ENCODE data around the gene MYOF. TPM values are rescaled to one million over a fixed set of nuclear protein-coding genes. Genes with fewer than 3 reads are reported as not detected.
A peak's percentile ranks its signal among the peaks of the same experiment; 100 is the strongest.
"Not testable (repeated sequence)": the region's sequence is repeated elsewhere in the genome, so short reads cannot be mapped to it uniquely, and the experiment has no call there.

The MYOF gene
- total and polyA plus RNA-seq, 2 experiments from 2014 or later: 101 to 261 TPM

DNA sequence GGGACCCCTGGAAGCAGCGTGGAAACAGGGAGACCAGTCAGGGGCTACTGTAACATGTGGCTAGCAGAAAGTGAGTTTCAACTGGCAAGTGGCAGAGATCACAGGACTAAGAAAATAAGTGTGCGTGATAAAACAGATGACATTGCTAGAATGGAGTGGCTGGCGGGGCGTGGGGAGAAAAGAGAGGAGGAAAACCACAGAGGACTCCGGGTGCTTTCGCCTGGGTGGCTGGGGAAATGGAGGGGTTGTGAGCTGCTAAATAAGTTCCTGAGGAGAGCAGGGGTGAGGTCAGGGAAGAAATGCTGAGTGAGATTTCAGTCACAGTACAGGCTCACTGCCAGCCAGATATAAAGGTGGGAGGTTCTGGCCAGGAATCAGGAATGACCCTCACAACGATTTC lies 166.9 kb downstream of the MYOF start:
- Histone ChIP-seq H3K4me3 (no peak overlapping the region), H3K36me3 (ENCODE audit: low read depth) (peaks cover 86% of the 10 kb centered on the region), H3K79me2 (ENCODE audit: insufficient read depth) (no peaks in the 10 kb centered on the region), H3K9me3 (ENCODE audit: low read depth) (no peaks in the 10 kb centered on the region), H2AFZ (no peak overlapping the region), H4K20me1 (ENCODE audit: insufficient read depth) (no peaks in the 10 kb centered on the region), H3K9me2 (ENCODE audit: insufficient read depth) (no peaks in the 10 kb centered on the region), H3F3A (ENCODE audit: insufficient read depth) (peaks cover 33% of the 10 kb centered on the region), H3K9ac (no peak overlapping the region), H3K27me3 (replicated peaks; ENCODE audit: insufficient read depth) (no peaks in the 10 kb centered on the region), H3K27ac (no peak overlapping the region), H3K4me1 (ENCODE audit: insufficient read depth) (no peaks in the 10 kb centered on the region), H3K4me2 (ENCODE audit: unreplicated experiment) (no peak overlapping the region)
- in situ Hi-C loops (cut with MboI): no loop called here
- WGBS, 2 experiments (ENCODE audit: low coverage in 1 of 2, low lambda C conversion rate in 2 of 2, missing lambda C conversion rate in 2 of 2): 79 to 84% methylated on average over 7 of the region's 7 CpGs
- DNase-seq: no peak
- no peak for TF ChIP-seq EZH2 (IDR thresholded peaks at IDR 0.05; ENCODE audit: insufficient read depth, poor library complexity, severe bottlenecking)
- TF ChIP-seq EZH2phosphoT487 (IDR thresholded peaks at IDR 0.05; ENCODE audit: insufficient read depth, low read depth): no peak

DNA sequence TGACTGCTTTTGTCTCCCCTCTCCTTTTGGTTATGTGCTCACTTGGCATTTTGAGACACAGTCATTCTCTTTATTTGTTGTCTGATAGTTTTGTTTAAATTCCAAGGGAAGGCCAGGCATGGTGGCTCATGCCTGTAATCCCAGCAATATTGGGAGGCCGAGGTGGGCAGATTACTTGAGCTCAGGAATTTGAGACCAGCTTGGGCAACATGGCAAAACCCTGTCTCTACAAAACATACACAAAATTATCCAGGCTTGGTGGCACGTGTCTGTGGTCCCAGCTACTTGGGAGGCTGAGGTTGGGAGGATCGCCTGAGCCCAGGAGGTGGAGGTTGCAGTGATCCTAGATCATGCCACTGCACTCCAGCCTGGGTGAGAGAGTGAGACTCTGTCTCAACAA lies 167.5 kb downstream of the MYOF start:
- H3K4me3 ChIP-seq; H3K9ac ChIP-seq; H3K9me3 ChIP-seq (ENCODE audit: low read depth); H3K27me3 ChIP-seq (replicated peaks; ENCODE audit: insufficient read depth); H3K27ac ChIP-seq; DNase-seq; in situ Hi-C loops (cut with MboI); H3K79me2 ChIP-seq (ENCODE audit: insufficient read depth); H3K4me1 ChIP-seq (ENCODE audit: insufficient read depth); H4K20me1 ChIP-seq (ENCODE audit: insufficient read depth); H3K4me2 ChIP-seq (ENCODE audit: unreplicated experiment); H3K9me2 ChIP-seq (ENCODE audit: insufficient read depth); H2AFZ ChIP-seq: not testable (repeated sequence)
- 96 to 98% methylated on average over 3 of the region's 3 CpGs for WGBS, 2 experiments (ENCODE audit: low coverage in 1 of 2, low lambda C conversion rate in 2 of 2, missing lambda C conversion rate in 2 of 2)
- Histone ChIP-seq H3F3A (ENCODE audit: insufficient read depth) (peaks cover 39% of the 10 kb centered on the region), H3K36me3 (ENCODE audit: low read depth) (peaks cover 86% of the 10 kb centered on the region)

DNA sequence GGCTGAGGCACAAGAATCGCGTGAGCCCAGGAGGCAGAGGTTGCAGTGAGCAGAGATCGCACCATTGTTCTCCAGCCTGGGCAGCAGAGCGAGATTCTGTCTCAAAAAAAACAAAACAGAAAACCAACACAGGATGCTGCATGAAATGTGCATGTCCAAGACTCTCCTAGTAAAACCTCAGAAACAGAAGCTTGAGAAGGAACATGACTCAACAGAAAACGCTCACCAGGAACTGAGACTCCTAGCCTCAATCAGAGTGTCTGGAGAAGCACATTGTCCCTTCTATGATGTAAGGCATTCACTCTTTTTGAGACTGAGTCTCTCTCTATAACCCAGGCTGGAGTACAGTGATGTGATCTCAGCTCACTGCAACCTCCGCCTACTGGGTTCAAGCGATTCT lies 168.3 kb downstream of the MYOF start:
- H3K4me2 ChIP-seq (ENCODE audit: unreplicated experiment): no peak overlapping the region
- 85 to 91% methylated on average over 7 of the region's 7 CpGs for WGBS, 2 experiments (ENCODE audit: low coverage in 1 of 2, low lambda C conversion rate in 2 of 2, missing lambda C conversion rate in 2 of 2)

DNA sequence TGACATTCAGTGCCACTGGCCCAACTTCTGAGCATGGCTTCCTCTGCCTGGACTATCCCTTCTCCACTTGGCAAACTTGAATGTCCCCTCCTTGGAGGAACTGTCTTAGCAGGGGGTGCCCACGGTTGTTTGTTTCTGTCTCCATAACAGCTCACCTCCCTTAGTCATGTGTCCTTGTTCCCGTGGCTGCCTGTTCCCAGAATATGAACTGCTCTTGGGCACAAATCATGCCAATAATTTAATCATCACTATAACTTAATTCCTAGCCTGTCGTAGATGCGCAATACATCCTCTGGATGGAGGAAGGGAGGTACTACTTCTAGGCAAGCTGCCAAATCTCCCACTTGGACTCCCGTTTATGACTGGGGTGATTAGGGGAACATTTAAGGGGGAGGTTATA lies 173.1 kb downstream of the MYOF start:
- Histone ChIP-seq H3K79me2 (ENCODE audit: insufficient read depth) (no peaks in the 10 kb centered on the region), H3K36me3 (ENCODE audit: low read depth) (peaks cover 69% of the 10 kb centered on the region), H3K9ac (peak overlapping the region; percentile 18; the same call in 1 of the 2 replicates), H3K9me2 (ENCODE audit: insufficient read depth) (no peaks in the 10 kb centered on the region), H4K20me1 (ENCODE audit: insufficient read depth) (peaks cover 4% of the 10 kb centered on the region; the same call in 1 of the 2 replicates), H2AFZ (no peak overlapping the region), H3K27me3 (replicated peaks; ENCODE audit: insufficient read depth) (no peaks in the 10 kb centered on the region), H3K4me3 (no peak overlapping the region), H3K27ac (peak overlapping the region; percentile 69), H3K9me3 (ENCODE audit: low read depth) (no peaks in the 10 kb centered on the region), H3K4me2 (ENCODE audit: unreplicated experiment) (no peak overlapping the region), H3F3A (ENCODE audit: insufficient read depth) (peaks cover 52% of the 10 kb centered on the region), H3K4me1 (ENCODE audit: insufficient read depth) (peaks cover 8% of the 10 kb centered on the region)
- in situ Hi-C loops (cut with MboI): no loop called here
- no peak for TF ChIP-seq EZH2phosphoT487 (IDR thresholded peaks at IDR 0.05; ENCODE audit: insufficient read depth, low read depth)
- no peak for TF ChIP-seq EZH2 (IDR thresholded peaks at IDR 0.05; ENCODE audit: insufficient read depth, poor library complexity, severe bottlenecking)
- peak; percentile 56 for DNase-seq
- WGBS, 2 experiments (ENCODE audit: low coverage in 1 of 2, low lambda C conversion rate in 2 of 2, missing lambda C conversion rate in 2 of 2): 46 to 55% methylated on average over 5 of the region's 5 CpGs

More for the DNA sequence above, 168.3 kb downstream of the MYOF start:
- Histone ChIP-seq H3K4me3 (no peak overlapping the region), H3K36me3 (ENCODE audit: low read depth) (peaks cover 85% of the 10 kb centered on the region), H3F3A (ENCODE audit: insufficient read depth) (peaks cover 48% of the 10 kb centered on the region), H3K9ac (no peak overlapping the region), H3K4me1 (ENCODE audit: insufficient read depth) (peaks cover 5% of the 10 kb centered on the region), H3K27ac (peak overlapping the region; percentile 19; the same call in 1 of the 2 replicates), H2AFZ (no peak overlapping the region), H3K9me2 (ENCODE audit: insufficient read depth) (no peaks in the 10 kb centered on the region), H4K20me1 (ENCODE audit: insufficient read depth) (peaks cover 4% of the 10 kb centered on the region; the same call in 1 of the 2 replicates), H3K27me3 (replicated peaks; ENCODE audit: insufficient read depth) (no peaks in the 10 kb centered on the region), H3K9me3 (ENCODE audit: low read depth) (no peaks in the 10 kb centered on the region), H3K79me2 (ENCODE audit: insufficient read depth) (no peaks in the 10 kb centered on the region)
- TF ChIP-seq EZH2phosphoT487 (IDR thresholded peaks at IDR 0.05; ENCODE audit: insufficient read depth, low read depth) (no peak), EZH2 (IDR thresholded peaks at IDR 0.05; ENCODE audit: insufficient read depth, poor library complexity, severe bottlenecking) (no peak)
- in situ Hi-C loops (cut with MboI): no loop called here
- peak; percentile 38 for DNase-seq

DNA sequence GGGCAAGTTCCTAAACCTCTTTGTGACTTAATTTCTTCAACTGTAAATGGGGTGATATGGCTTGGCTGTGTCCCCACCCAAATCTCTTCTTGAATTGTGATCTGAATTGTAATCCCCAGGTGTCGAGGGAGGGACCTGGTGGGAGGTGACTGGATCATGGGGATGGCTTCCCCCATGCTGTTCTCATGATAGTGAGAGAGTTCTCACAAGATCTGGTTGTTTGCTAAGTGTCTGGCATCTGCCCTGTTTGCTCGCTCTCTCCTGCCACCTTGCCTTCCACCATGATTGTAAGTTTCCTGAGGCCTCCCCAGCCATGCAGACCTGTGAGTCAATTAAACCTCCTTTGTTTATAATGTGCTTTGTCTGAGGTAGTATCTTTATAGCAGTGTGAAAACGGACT lies 177.0 kb downstream of the MYOF start:
- H4K20me1 ChIP-seq (ENCODE audit: insufficient read depth): peaks cover 4% of the 10 kb centered on the region; the same call in 1 of the 2 replicates
- H3F3A ChIP-seq (ENCODE audit: insufficient read depth): peaks cover 44% of the 10 kb centered on the region
- H3K4me1 ChIP-seq (ENCODE audit: insufficient read depth): peaks cover 8% of the 10 kb centered on the region
- H3K9me2 ChIP-seq (ENCODE audit: insufficient read depth): no peaks in the 10 kb centered on the region
- no peak overlapping the region for H3K9ac ChIP-seq
- H3K27me3 ChIP-seq (replicated peaks; ENCODE audit: insufficient read depth): no peaks in the 10 kb centered on the region
- peaks cover 38% of the 10 kb centered on the region for H3K36me3 ChIP-seq (ENCODE audit: low read depth)
- no peak overlapping the region for H3K4me3 ChIP-seq
- H3K27ac ChIP-seq: no peak overlapping the region
- in situ Hi-C loops (cut with MboI): no loop called here
- no peak overlapping the region for H3K4me2 ChIP-seq (ENCODE audit: unreplicated experiment)
- DNase-seq: no peak
- no peak overlapping the region for H2AFZ ChIP-seq
- WGBS, 2 experiments (ENCODE audit: low coverage in 1 of 2, low lambda C conversion rate in 2 of 2, missing lambda C conversion rate in 2 of 2): 96 to 98% methylated on average over 3 of the region's 3 CpGs
- TF ChIP-seq EZH2 (IDR thresholded peaks at IDR 0.05; ENCODE audit: insufficient read depth, poor library complexity, severe bottlenecking): no peak
- H3K9me3 ChIP-seq (ENCODE audit: low read depth): no peaks in the 10 kb centered on the region
- no peaks in the 10 kb centered on the region for H3K79me2 ChIP-seq (ENCODE audit: insufficient read depth)
